Measurements from ENCODE around the gene YLPM1.
"Not testable (repeated sequence)": the region's sequence is repeated elsewhere in the genome, so short reads cannot be mapped to it uniquely, and the experiment has no call there.

The YLPM1 gene

GRCh38 chr14:74762917-74763802 is at the start of gene YLPM1:
Gene YLPM1, plus strand, starts transcription at chr14:74763316. Its CDS starts 174 bp downstream, at chr14:74763490.
- peak; percentile 70 to 87 (median 86) for DNase-seq (ENCODE audit: low read depth in 3 of 3)

DNA sequence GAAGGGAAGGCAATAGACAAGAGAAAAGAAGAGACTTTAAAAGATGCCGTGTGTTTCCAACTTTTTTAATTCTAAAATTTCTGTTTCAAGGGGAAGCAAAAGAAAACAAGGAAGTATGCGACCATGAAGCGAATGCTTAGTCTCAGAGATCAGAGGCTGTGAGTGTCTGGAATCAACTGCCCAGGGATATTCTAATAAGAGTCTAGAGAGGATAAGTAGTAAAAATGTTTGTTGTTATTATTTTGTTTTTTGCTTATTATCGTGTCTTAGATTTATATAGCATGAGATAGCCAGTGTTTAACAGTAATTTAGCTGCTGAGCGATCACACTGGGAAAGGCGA is 49.8 kb upstream of the YLPM1 start:
- no peak for DNase-seq (ENCODE audit: low read depth in 3 of 3)

GRCh38 chr14:74720526-74720925 is 42.6 kb upstream of the YLPM1 start:
- no peak for DNase-seq (ENCODE audit: low read depth in 3 of 3)

DNA sequence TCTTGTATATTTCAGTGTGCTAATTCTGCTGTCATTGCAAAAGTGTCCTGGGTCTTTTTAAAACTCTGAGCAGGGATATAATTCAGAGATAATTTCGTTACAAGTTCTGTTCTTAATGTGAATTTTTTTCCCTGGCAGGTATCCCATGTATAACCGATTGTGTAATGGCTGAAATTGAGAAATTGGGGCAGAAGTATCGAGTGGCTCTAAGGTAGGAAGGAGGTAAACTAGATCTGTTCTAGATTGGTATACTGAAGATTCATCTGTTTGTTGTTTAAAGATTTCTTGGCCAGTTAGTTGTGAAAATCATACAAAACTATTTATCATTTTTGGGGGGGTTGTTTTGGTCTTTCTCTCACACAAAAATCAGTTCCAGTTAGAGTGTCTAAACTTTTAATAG is 40.0 kb upstream of the YLPM1 start:
- DNase-seq (ENCODE audit: low read depth in 3 of 3) = no peak

GRCh38 chr14:74732387-74732786 is 30.7 kb upstream of the YLPM1 start:
- no peak for DNase-seq (ENCODE audit: low read depth in 3 of 3)

- no peak for DNase-seq (ENCODE audit: low read depth in 3 of 3)
These were observed 29.9 kb upstream of the YLPM1 start for GRCh38 chr14:74733221-74733620.

DNA sequence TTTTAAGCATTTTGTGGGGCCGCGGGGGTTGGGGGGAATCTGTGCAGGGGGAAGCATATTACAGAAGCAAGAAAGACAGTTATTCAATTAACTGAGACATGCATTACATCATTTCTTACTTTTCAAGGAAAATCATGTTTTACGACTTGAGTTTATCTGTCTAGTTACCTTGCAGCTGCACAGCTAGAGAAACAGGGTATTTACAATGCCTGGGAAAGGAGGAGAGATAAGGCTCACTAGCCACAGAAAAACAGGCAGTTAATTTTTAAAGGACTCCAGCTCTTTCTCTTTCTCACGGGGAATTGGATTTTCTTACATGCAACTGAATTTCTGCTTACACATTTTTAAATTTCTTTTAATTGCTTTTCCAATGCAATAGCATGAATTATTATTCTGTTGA is 28.0 kb upstream of the YLPM1 start:
- DNase-seq (ENCODE audit: low read depth in 3 of 3) = no peak

DNA sequence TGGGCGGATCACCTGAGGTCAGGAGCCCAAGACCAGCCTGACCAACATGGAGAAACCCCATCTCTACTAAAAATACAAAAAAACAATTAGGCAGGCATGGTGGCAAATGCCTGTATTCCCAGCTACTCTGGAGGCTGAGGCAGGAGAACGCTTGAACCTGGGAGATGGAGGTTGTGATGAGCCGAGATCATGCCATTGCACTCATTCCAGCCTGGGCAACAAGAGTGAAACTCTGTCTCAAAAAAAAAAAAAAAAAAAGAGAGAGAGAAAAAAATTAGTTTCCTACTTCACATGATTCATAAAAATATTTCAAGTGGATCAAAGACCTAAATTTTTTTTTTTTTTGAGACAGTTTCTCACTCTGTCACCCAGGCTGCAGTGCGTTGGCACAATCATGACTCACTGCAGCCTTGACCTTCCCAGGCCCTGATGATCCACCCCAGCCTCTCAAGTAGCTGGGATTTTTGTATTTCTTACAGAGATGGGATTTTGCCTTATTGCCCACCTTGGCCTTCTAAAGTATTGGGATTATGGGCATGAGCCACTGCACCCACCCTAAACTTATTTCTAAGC is 25.3 kb upstream of the YLPM1 start:
- DNase-seq (ENCODE audit: low read depth in 3 of 3) = no peak

GRCh38 chr14:74739293-74740030 is 23.7 kb upstream of the YLPM1 start:
- DNase-seq (ENCODE audit: low read depth in 3 of 3) = no peak

DNA sequence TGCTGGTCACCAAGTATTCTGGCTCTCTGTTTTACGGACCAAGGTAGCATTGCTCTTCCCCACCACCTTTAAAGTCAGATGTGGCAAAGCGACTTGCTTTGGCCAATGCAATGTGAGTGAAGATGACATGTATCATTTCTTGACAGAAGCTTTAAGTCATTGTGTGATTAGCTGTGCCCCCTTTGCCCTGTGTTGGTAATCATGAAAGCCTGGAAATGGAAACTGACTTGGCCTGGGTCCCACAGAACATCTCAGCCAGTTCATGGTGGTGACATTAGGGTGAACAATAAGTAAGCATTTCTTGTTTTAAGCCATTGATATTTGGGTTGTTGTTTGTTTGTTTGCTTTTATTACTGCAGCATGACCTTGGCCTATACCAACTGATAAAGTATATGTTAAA is 15.9 kb upstream of the YLPM1 start:
- no peak for DNase-seq (ENCODE audit: low read depth in 3 of 3)

DNA sequence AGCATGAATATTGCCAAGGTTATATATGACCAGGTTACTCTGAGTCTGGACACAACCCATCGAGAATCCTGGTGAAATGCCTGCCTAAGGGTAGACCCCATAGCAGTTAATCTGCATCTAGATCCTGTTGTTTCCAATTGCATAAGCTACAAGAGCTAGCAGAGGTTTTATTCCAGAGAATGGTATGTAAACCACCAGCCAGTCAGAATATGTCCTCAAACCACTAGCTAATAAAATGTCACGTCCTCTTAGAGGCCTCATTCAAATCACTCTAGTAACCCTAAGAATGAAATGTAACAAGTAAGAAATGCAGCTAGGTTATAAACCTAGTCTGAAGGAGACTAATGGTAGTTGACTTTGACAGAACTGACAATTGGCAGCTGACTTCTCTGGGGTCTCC is 9.0 kb upstream of the YLPM1 start:
- DNase-seq (ENCODE audit: low read depth in 3 of 3) = no peak

DNA sequence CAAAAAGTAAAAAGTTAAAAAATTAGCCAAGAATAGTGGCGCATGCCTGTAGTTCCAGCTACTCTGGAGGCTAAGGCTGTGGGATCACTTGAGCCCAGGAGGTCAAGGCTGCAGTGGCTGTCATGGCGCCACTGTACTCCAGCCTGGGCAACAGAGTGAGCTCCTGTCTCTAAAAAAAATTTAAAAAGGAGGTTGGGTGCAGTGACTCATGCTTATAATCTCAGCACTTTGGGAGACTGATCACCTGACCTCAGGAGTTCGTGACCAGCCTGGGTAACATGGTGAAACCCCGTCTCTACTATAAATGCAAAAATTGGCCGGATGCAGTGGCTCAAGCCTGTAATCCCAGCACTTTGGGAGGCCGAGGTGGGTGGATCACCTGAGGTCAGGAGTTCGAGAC is 8.2 kb upstream of the YLPM1 start:
- DNase-seq (ENCODE audit: low read depth in 3 of 3) = no peak

- no peak for DNase-seq (ENCODE audit: low read depth in 3 of 3)
These were observed 6.8 kb upstream of the YLPM1 start for GRCh38 chr14:74756326-74756725.

DNA sequence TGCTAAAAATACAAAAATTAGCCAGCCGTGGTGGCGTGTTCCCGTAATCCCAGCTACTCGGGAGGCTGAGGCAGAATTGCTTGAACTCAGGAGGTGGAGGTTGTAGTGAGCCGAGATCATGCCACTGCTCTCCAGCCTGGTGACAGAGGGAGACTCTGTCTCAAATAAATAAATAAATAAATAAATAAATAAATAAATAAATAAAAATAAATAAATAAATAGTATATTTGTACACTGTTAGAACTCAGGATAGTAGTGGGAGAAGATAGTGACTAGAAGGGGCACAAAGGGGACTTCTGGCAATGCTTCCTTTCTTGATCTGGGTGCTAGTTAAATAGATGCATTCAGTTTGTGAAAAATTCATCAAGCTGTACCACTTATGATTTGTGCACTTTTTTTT is 4.6 kb upstream of the YLPM1 start:
- not testable (repeated sequence) for DNase-seq (ENCODE audit: low read depth in 3 of 3)

DNA sequence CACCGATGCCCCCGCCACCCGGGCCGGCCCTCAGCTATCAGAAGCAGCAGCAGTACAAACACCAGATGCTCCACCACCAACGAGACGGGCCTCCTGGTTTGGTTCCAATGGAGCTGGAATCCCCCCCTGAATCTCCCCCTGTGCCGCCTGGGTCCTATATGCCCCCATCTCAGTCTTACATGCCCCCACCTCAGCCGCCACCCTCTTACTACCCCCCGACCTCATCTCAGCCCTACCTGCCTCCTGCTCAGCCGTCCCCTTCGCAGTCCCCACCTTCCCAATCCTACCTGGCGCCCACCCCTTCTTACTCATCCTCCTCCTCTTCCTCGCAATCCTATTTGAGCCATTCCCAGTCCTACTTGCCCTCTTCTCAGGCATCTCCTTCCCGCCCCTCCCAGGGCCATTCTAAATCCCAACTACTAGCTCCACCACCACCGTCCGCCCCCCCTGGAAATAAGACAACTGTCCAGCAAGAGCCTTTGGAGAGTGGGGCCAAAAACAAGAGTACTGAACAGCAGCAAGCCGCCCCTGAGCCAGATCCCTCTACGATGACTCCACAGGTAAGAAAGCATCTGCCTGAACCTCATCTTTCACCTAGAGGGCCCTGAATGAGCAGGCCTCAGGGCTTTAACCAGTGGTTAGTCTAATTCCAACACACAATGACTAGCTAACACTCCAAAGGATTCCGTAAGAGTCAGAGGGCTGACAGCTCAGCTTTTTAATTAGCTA is 851 bp downstream of the YLPM1 start:
- DNase-seq (ENCODE audit: low read depth in 3 of 3) = no peak

- DNase-seq (ENCODE audit: low read depth in 3 of 3) = no peak
These were observed 2.6 kb downstream of the YLPM1 start for GRCh38 chr14:74765721-74766120.

GRCh38 chr14:74771399-74771798 is 8.3 kb downstream of the YLPM1 start:
- no peak for DNase-seq (ENCODE audit: low read depth in 3 of 3)

DNA sequence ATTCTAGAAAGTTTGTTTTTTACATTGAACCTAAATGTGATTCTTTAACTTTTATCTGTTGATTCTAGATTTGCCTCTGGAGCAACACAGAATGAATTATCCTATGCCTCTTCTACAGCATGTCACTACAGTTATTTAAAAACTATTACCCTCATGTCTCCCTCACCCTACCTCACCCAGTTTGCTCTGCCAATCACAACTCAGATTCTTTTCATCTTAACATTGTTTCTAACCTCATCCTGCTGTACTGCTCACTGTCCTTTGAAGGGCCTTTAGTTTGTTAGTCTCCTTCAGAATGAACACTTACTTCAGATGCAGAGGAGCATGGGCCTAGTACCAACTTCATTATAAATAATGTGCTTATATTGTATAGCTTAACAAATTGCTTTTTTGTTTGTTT is 21.5 kb downstream of the YLPM1 start:
- DNase-seq (ENCODE audit: low read depth in 3 of 3) = no peak

DNA sequence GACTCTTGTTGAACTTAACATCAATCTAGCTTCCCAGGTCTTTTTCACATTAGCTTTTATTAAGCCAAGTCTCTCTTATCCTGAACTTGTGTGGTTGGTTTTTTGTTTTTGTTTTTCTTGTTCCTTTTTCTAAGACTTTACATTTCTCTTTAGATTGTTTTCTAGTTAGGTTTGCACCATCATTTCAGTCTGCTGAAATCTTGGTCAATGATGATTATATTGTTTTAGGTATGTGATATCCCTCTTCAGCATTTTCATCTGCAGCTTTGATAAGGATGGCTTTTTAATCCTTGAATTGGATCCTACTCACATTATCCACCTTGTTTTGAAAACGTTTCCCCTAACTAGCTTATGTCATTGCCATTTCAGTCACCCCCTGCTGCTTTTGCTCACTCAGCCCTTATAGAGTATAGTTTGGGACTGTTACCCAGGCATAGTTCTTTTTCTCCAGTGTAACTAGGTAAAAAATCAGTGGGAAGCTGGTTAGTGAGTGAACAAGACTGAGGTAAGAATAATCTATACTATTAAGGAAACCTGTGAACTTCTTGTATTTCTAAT is 22.0 kb downstream of the YLPM1 start:
- DNase-seq (ENCODE audit: low read depth in 3 of 3) = no peak

GRCh38 chr14:74786796-74787315 is 23.7 kb downstream of the YLPM1 start:
- DNase-seq (ENCODE audit: low read depth in 3 of 3) = no peak

DNA sequence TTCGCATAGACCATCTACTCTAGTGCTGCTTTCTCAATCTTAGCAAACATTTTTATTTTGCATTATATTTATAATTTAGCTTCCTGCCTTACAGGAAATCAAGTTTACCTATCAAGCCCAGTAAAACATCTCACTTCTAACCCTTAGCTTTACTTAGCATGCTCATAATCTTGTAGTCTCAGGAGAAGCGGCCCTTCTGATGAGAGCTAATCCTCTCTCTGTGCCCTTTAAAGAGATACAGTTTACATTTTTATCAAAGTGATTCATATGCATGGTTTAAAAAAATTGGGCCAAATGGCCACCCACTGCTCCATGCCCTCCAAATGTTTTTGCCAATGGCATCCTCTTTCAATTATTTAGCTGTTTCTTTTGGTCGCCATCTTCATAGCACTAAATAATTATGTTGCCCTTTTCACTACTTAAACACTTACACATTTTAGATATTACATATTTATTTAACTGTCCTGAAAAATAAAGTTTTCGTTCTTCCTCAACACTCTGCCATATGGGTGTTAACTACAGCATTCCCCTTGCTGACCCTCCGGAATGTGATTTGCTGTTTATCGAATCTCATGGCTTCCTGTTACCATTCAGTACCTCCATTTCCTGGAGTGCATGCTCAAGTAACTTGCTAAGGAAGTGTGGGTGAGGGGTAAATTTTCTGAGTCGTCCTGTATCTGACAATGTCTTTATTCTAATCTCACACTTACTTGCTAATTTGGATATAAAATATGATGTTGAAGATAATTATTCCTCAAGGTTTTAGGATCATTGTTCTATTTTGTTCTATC is 29.3 kb downstream of the YLPM1 start:
- no peak for DNase-seq (ENCODE audit: low read depth in 3 of 3)

All from stimulated activated CD4-positive, alpha-beta T cell treated with anti-CD3 and anti-CD28 coated beads, TNF-alpha, amount 100 ng/mL, for 4 hours (primary cell).